Loucy (cell line): Measurements from ENCODE around the gene CD9.

ENCODE experiments used
- EZH2phosphoT487 ChIP-seq: fragments of 200-600 bp; IDR thresholded peaks from 2 replicates; pipeline ENCODE4 v1.6.1; 2018; ENCODE audit warnings: antibody characterized with exemption, mild to moderate bottlenecking, moderate library complexity, borderline replicate concordance
- TF ChIP-seq, protein P1 (sequence below): fragments of 200-600 bp; sonication (generic); conservative IDR thresholded peaks from 2 replicates; pipeline ENCODE4 v1.5.1; 2014; ENCODE audit warnings: mild to moderate bottlenecking, antibody characterized with exemption, low read length

DNA sequence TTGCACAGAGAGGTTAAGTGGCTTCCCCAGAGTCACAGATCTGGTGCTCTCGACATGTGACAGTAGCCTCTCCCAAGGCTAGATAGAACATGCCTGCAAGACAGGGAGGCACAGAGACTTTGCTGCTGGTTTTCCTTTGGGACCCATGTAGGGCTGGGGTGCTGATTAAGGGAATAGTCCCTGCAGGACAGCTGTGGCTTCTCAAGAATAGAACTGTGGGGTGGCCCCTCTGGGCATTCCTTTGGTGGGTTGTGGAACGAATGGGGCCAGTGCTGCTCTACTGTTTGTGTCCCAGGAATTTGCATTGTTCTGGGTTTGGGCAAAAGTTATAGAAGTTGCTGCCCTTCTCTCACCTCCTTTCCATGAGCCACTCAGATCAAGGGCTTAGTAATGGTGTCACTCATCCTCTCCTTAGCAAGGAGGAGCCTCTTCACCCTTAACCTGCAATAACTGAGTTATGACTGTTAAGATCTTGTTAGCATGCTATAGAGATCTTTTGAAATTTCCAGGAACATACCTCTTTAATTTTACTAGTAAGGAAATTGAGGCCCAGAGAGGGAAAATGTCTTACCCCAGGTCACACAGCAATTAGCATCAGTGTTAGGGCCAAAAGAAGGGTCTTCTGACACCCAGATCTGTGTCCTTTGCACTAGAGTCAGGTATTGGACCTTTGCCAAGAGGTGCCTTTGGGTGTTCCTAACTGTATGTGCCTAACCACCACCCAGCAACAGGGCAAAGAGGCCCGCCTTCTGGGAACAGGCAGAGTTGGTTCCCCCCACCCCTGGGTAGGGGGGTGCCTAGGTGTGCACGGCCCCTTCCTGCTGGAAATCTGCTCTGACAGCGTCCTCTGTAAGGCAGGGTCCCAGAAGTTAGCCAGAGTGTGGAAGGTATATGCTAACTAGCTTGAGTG lies 31.4 kb downstream of the CD9 start:
- TF ChIP-seq, protein P1, sequence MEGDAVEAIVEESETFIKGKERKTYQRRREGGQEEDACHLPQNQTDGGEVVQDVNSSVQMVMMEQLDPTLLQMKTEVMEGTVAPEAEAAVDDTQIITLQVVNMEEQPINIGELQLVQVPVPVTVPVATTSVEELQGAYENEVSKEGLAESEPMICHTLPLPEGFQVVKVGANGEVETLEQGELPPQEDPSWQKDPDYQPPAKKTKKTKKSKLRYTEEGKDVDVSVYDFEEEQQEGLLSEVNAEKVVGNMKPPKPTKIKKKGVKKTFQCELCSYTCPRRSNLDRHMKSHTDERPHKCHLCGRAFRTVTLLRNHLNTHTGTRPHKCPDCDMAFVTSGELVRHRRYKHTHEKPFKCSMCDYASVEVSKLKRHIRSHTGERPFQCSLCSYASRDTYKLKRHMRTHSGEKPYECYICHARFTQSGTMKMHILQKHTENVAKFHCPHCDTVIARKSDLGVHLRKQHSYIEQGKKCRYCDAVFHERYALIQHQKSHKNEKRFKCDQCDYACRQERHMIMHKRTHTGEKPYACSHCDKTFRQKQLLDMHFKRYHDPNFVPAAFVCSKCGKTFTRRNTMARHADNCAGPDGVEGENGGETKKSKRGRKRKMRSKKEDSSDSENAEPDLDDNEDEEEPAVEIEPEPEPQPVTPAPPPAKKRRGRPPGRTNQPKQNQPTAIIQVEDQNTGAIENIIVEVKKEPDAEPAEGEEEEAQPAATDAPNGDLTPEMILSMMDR = no peak
- no peak for TF ChIP-seq EZH2phosphoT487
